SKM-1 (cell line): ENCODE results near the gene HIP1R.
"Not testable (repeated sequence)": the region's sequence is repeated elsewhere in the genome, so short reads cannot be mapped to it uniquely, and the experiment has no call there.

Experiments used
- DNase-seq: peaks from one replicate; lab custom pipeline; 2025; ENCODE audit not compliant: unreplicated experiment; lab: John Stamatoyannopoulos, UW

Gene HIP1R

GRCh38 chr12:122871851-122872780, 36.9 kb downstream of the HIP1R start:
- DNase-seq: peak; percentile 60

- DNase-seq: no peak
Measured at GRCh38 chr12:122872815-122873361, 37.6 kb downstream of the HIP1R start.

- DNase-seq: no peak
Measured at GRCh38 chr12:122873540-122873939, 38.3 kb downstream of the HIP1R start.

DNA sequence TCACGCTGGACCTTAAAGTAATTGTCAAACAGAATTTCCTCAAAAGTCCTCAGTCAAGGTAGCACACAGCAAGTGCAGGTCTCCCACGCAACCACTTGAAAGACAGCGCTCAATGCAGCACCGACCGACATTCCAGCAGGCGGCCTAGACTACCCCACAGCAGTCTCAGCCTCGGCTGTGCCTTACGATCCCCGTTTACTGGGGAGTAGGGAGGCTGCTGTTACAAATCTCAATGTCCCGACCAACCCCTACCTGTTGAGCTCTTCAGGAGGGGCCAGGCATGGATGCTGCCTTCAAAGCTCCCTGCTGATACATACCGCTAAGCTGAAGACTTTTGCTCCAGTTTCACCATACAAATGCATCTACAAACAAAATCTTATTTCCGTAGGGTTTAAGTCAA, 38.8 kb downstream of the HIP1R start:
- DNase-seq: no peak

GRCh38 chr12:122875590-122876220, 40.4 kb downstream of the HIP1R start:
- DNase-seq: no peak

DNA sequence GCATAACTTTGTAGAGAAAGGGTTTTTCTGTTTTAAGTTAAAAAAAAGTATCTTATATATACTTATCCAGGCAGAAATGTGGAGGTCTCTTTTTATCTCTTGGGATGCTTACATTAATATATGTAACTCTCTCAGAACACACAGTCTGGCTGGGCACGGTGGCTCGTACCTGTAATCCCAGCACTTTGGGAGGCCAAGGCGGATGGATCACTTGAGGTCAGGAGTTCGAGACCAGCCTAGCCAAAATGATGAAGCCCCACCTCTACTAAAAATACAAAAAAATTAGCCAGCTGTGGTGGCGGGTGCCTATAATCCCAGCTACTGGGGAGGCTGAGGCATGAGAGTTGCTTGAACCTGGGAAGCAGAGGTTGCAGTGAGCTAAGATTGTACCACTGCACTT, 41.0 kb downstream of the HIP1R start:
- DNase-seq: not testable (repeated sequence)

DNA sequence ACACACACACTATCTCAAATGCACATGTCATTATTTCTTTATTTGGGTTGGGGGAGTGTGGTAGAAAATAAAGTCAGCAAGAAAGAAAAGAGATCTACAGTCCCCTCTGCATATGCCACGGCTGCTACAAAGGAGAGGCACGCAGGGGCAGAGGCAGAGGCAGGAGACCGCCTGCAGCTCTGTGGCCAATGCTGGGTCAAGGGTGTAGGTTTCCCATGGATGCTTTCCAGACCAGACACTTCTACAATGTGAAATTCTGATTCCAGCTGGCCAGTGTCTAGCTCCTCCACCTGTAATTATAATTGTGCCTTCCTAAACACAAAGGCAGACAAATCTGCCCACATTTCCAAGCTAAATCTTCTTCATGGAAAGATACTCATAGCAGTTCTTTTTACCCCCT, 41.5 kb downstream of the HIP1R start:
- no peak for DNase-seq

GRCh38 chr12:122878780-122879612, 43.7 kb downstream of the HIP1R start:
- no peak for DNase-seq

DNA sequence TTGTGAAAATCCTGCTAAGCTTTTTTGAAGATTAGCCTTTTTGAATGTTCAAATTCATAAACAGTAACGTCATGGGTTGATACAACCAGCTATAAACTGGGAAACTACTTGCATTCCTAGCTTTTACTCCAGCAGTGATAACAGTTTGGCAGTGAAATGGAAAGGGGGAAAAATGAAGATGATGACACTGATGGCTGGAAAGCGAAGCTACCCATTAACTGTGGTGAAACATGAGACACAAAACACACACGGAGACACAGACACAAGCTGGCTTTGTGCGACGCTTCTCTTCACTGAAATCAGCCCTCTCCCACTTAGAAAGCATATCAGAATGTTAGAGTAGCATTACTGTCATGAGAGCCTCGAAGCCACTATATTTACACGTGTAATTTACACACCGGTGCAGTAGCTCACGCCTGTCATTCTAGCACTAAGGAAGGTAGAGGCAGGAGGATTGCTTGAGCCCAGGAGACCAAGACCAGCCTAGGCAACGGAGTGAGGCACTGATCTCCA, 45.0 kb downstream of the HIP1R start:
- DNase-seq: no peak

DNA sequence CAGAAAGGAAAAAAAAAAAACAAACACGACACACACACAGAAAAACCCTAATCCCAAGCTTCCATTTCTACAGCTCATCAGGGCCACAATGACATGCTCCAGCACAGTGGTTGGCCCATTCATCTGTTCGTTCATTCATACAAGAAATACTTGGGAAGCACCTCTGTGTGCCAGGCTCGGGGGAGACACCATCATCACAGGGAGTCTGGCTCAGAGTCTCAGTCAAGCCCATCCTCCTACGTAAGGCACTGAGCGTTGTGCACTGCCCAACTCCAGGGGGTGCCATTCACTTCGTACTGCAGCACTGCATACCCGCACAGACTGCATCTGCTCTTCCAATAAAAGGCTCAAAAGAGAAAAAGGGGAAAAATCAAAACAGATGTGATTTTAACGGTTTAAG, 45.4 kb downstream of the HIP1R start:
- no peak for DNase-seq

DNA sequence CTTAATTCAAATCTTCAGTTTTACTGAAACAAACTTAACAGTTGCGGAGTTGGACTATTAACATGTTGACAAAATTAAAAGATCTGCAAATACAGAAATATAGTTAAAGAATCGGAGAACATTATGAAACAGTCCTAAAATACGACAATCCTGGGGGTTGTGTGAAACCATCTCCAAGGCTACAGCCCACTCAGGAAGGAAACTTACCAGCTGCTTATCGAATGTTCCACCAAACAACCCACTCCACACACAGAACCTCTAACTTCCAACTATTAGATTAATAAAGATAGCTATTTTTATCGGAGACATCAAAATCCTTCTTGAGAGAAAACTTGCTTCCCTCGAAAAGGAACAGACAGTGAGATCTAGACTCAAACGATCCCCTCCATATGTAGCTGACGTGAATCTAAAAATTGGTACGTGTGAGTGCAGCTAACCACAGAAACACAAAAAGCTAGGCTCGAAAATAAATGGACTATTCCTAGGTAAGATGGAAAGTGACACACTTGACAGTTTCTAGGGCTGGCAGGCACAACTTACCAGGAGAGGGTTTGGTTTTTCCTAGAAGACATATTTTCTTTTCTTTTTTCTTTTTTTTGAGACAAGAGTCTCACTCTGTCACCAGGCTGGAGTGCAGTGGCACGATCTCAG, 47.8 kb downstream of the HIP1R start:
- no peak for DNase-seq

DNA sequence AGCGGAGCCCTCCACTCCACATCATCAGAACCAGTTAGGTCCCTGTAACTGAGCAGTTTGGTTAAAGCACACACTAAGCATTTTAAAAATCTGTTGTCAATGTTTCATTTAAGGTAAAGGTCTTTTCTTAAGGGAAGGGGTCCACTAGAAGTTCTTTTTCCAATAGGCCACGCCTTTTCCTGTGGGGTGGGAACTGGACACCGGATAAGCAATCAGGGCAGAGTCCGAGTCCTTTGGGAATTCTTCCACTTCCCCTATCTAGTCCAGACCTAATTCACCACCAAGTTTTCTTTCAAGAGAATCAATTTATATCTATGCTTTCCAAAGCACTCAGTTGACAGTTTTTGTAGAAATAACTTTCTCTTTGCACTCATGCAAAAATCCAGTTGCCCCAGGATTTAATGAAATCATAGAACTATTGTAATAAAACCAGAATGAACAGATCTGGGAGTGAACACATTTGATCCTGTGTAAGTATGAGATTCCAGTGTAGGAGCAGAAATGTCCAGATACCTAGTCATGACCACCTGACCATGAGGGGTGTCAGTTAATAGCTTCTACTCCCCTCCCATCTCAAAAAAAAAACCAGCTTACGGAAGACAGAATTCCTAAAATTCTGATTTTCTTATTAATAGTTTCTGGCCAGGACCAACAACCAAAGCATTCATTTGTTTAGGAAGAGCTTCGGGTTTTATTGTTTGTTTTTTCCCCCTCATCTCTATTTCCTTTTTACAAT, 49.0 kb downstream of the HIP1R start:
- no peak for DNase-seq

GRCh38 chr12:122884860-122885259, 49.6 kb downstream of the HIP1R start:
- no peak for DNase-seq

DNA sequence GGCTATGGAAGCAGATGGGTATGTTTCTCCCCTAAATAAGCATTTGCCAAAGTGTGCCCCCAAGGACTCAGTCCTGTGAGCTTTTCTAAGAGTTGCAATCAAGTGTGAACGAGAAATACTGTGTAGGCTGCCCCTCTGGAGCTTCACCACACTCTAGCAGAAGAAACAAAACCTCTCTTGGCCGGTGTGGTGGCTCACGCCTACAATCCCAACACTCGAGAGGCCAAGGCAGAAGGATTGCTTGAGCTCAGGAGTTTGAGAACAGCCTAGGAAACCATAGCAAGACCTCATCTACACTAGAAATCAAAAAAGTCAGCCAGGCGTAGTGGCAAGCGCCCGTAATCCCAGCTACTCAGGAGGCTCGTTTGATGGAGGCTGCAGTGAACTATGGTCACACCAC, 50.9 kb downstream of the HIP1R start:
- no peak for DNase-seq

DNA sequence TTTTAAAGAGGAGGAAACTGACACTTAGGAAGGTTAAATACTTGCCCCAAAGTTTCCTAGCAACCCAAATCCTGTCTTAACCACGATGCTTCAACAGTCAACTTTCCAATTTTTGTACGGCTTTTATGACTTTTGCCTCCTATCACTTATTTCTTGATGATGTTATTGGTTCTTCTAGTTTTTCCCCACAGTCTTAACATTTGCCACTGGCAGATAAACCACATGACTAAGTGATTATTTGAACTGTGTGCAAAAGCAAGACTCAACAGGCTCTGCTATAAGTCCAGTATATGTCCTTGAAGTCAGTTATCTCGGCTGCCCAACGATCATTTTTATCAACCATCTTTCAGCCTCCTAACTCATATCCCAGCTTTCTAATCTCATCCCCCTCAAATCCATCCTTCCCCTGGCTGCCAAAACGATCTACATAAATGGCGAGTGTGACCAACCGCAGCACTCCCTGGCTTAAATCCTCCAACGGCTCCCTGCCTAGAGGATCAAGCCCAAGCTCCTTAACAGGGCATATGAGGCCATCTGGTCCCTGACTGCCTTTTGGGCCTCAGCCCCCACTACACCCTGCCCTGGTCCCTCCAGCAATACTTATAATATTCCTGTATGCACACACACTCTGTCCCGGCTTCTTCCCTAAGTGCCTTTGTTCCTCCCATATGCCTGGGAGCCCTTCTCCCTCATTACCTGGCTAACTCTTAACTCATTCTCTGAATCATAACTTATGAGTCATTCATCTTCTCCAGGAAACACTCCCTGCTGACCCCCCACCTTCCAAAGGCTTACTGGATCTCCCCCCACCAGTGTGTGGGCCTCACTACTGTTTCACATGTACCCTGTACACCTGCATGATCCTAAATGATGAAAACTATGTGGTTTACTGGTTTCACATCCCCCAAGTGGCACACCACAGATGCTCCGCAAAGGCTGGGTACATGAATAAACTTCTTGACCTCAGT, 51.9 kb downstream of the HIP1R start:
- no peak for DNase-seq

DNA sequence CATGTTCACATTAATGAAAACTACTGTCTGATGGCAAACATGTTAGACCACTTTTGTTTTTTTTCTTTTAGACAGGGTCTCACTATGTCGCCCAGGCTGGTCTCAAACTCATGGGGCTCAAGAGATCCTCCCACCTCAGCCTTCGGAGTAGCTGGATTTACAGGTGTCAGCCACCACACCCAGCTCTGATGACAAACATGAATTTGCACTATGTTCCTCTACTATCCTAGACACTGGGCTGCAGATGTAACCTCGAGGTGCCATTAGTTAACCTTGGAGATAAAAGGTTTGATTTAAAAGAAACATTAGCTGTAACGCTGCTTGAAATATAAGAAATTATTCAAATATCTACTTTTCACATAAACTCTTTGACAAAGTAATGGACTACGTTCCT, 52.6 kb downstream of the HIP1R start:
- DNase-seq: no peak

GRCh38 chr12:122888232-122888752, 53.0 kb downstream of the HIP1R start:
- DNase-seq: peak; percentile 23

DNA sequence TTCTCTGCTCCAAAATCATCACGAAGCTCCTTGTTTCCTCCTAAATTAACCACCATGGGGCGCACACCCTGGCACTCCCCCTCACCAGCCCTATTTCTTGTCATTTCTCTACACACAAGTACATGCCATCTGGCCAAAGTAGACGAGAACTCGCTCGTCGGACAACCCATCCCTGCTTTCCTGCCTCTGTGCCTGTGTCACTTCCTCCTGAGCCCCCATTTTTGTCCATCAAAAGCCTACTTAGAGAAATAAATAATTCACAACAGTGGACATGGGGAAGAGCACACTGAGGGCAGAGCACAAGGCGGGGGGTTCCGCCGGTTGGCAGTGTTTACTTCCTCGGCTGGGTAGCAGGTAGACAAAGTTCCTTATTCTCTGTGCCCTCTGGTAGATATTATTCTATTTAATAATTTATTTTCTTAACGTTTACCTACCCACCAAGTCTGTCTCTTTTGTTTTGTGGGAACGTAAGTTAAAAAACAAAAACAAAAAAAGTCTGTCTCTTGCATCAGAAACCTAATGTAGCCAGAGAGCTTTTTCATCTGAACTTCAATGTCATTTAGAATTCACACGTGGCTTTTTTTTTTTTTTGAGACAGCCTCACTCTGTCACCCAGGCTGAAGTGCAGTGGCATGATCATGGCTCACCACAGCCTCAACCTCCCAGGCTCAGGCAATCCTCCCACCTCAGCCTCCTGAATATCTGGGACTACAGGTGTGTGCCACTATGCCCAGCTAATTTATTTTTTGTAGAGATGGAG, 54.7 kb downstream of the HIP1R start:
- DNase-seq: no peak
